Astrocyte (in vitro differentiated cells and primary cell): ENCODE measurements around the gene AIF1. TPM values are rescaled to one million over a fixed set of nuclear protein-coding genes. Genes with fewer than 3 reads are reported as not detected.

Experiments
- DNase-seq: peaks from one replicate; pipeline ENCODE4 v3.0.0-alpha.2; 2010; ENCODE audit warnings: low read depth
- FAIRE-seq: peaks from 2 replicates; lab custom pipeline; 2011; peaks lifted over from hg19 to GRCh38; lab: Jason Lieb, UNC
- H2AFZ ChIP-seq: 2 replicates; pipeline ENCODE4 v1.6.0; 2012; ENCODE audit warnings: low read depth, low read length, inconsistent platforms
- H3K27ac ChIP-seq: 2 replicates; pipeline ENCODE4 v1.5.1; 2011; ENCODE audit warnings: low read depth, low read length, inconsistent platforms
- H3K27me3 ChIP-seq: 2 replicates; pipeline ENCODE4 v1.6.0; 2011; ENCODE audit warnings: low read length, inconsistent platforms; ENCODE audit not compliant: insufficient read depth
- H3K36me3 ChIP-seq: 2 replicates; pipeline ENCODE4 v1.5.1; 2011; ENCODE audit warnings: low read length, inconsistent platforms; ENCODE audit not compliant: insufficient read depth
- H3K4me1 ChIP-seq: 2 replicates; pipeline ENCODE4 v1.5.1; 2011; ENCODE audit warnings: low read length, inconsistent platforms; ENCODE audit not compliant: insufficient read depth
- H3K4me2 ChIP-seq: 2 replicates; pipeline ENCODE4 v1.6.0; 2012; ENCODE audit warnings: low read length, inconsistent platforms
- H3K4me3 ChIP-seq: 2 replicates; pipeline ENCODE4 v1.5.1; 2011; ENCODE audit warnings: low read depth, mild to moderate bottlenecking, low read length, inconsistent platforms; ENCODE audit not compliant: insufficient read depth
- H3K79me2 ChIP-seq: 2 replicates; pipeline ENCODE4 v1.6.0; 2012; ENCODE audit warnings: mild to moderate bottlenecking, low read length, inconsistent platforms; ENCODE audit not compliant: insufficient read depth
- H3K9ac ChIP-seq: 2 replicates; pipeline ENCODE4 v1.6.0; 2012; ENCODE audit warnings: mild to moderate bottlenecking, low read length, inconsistent platforms
- H3K9me3 ChIP-seq: 2 replicates; pipeline ENCODE4 v1.5.1; 2012; ENCODE audit warnings: low read depth, mild to moderate bottlenecking, low read length, inconsistent platforms; ENCODE audit not compliant: insufficient read depth
- H4K20me1 ChIP-seq: 2 replicates; pipeline ENCODE4 v1.6.0; 2012; ENCODE audit warnings: low read length, inconsistent platforms; ENCODE audit not compliant: insufficient read depth
- H3K27ac Mint-ChIP-seq: one replicate; pipeline ENCODE4 v1.8.0; 2021; ENCODE audit warnings: mild to moderate bottlenecking, mixed read lengths; ENCODE audit not compliant: unreplicated experiment
- H3K27me3 Mint-ChIP-seq: one replicate; pipeline ENCODE4 v1.8.0; 2021; ENCODE audit warnings: low read depth, mixed read lengths; ENCODE audit not compliant: unreplicated experiment
- H3K36me3 Mint-ChIP-seq: one replicate; pipeline ENCODE4 v1.8.0; 2021; ENCODE audit warnings: low read depth, mixed read lengths; ENCODE audit not compliant: unreplicated experiment
- H3K4me1 Mint-ChIP-seq: one replicate; pipeline ENCODE4 v1.8.0; 2021; ENCODE audit warnings: low read depth, mixed read lengths; ENCODE audit not compliant: unreplicated experiment
- H3K4me3 Mint-ChIP-seq: one replicate; pipeline ENCODE4 v1.8.0; 2021; ENCODE audit warnings: mild to moderate bottlenecking, moderate library complexity, mixed read lengths; ENCODE audit not compliant: unreplicated experiment
- H3K9me3 Mint-ChIP-seq: one replicate; pipeline ENCODE4 v1.8.0; 2021; ENCODE audit warnings: mild to moderate bottlenecking, mixed read lengths; ENCODE audit not compliant: unreplicated experiment
- CTCF ChIP-seq: IDR thresholded peaks from 2 replicates; pipeline ENCODE4 v1.5.1; 2011; ENCODE audit warnings: low read depth, mild to moderate bottlenecking, inconsistent platforms, low read length, moderate library complexity; ENCODE audit not compliant: insufficient read depth
- EZH2 ChIP-seq: IDR thresholded peaks from 2 replicates; pipeline ENCODE4 v1.6.1; 2012; ENCODE audit warnings: mild to moderate bottlenecking, low read length, inconsistent platforms; ENCODE audit not compliant: insufficient read depth
- total RNA-seq: library from RNA; stranded (reverse); gene quantifications from 2 replicates; pipeline ENCODE4 v1.2.1, GENCODE V29; 2021

AIF1 gene
- total RNA-seq, 1 donor from 2014 or later, result not detected

GRCh38 chr6:31575952-31576685 is 38.9 kb upstream of the AIF1 start:
- peaks cover 27% of the 10 kb centered on the region for H3K27me3 Mint-ChIP-seq
- H3K36me3 Mint-ChIP-seq, result no peaks in the 10 kb centered on the region
- H3K4me3 ChIP-seq, result no peak overlapping the region
- H2AFZ ChIP-seq, result no peak overlapping the region
- no peak overlapping the region for H3K4me2 ChIP-seq
- H3K9ac ChIP-seq, result no peak overlapping the region
- H3K27ac ChIP-seq, result no peak overlapping the region
- peaks cover 3% of the 10 kb centered on the region for H3K27me3 ChIP-seq
- H3K9me3 ChIP-seq, result no peaks in the 10 kb centered on the region
- FAIRE-seq (no peak), DNase-seq (no peak)
- H3K79me2 ChIP-seq, result no peaks in the 10 kb centered on the region
- H3K4me1 ChIP-seq, result peaks cover 5% of the 10 kb centered on the region
- no peaks in the 10 kb centered on the region for H3K36me3 ChIP-seq
- TF ChIP-seq CTCF, result no peak
- TF ChIP-seq EZH2, result no peak
- H3K9me3 Mint-ChIP-seq, result no peaks in the 10 kb centered on the region
- no peaks in the 10 kb centered on the region for H4K20me1 ChIP-seq
- H3K27ac Mint-ChIP-seq, result no peak overlapping the region
- H3K4me3 Mint-ChIP-seq, result peak overlapping the region; percentile 40
- peaks cover 12% of the 10 kb centered on the region for H3K4me1 Mint-ChIP-seq

GRCh38 chr6:31576897-31577578 is 38.0 kb upstream of the AIF1 start:
- no peaks in the 10 kb centered on the region for H3K36me3 ChIP-seq
- no peak overlapping the region for H3K4me2 ChIP-seq
- Mint-ChIP-seq H3K27ac (no peak overlapping the region), H3K27me3 (peaks cover 21% of the 10 kb centered on the region), H3K4me1 (peaks cover 12% of the 10 kb centered on the region), H3K9me3 (no peaks in the 10 kb centered on the region), H3K36me3 (no peaks in the 10 kb centered on the region), H3K4me3 (no peak overlapping the region)
- no peak overlapping the region for H3K4me3 ChIP-seq
- peaks cover 3% of the 10 kb centered on the region for H3K27me3 ChIP-seq
- H3K9me3 ChIP-seq, result no peaks in the 10 kb centered on the region
- DNase-seq, result no peak
- no peak for TF ChIP-seq EZH2
- no peak for TF ChIP-seq CTCF
- no peaks in the 10 kb centered on the region for H3K79me2 ChIP-seq
- H2AFZ ChIP-seq, result no peak overlapping the region
- H3K27ac ChIP-seq, result no peak overlapping the region
- no peak for FAIRE-seq
- no peak overlapping the region for H3K9ac ChIP-seq
- peaks cover 11% of the 10 kb centered on the region for H3K4me1 ChIP-seq
- no peaks in the 10 kb centered on the region for H4K20me1 ChIP-seq

- no peak overlapping the region for H3K4me2 ChIP-seq
- H3K4me3 ChIP-seq, result no peak overlapping the region
- H3K4me1 Mint-ChIP-seq, result peaks cover 15% of the 10 kb centered on the region
- FAIRE-seq (no peak), DNase-seq (no peak)
- peaks cover 3% of the 10 kb centered on the region for H3K27me3 ChIP-seq
- H3K4me1 ChIP-seq, result peaks cover 11% of the 10 kb centered on the region
- H3K9ac ChIP-seq, result no peak overlapping the region
- no peak overlapping the region for H3K27ac Mint-ChIP-seq
- no peak overlapping the region for H3K4me3 Mint-ChIP-seq
- TF ChIP-seq CTCF, result no peak
- no peak for TF ChIP-seq EZH2
- H2AFZ ChIP-seq, result no peak overlapping the region
- no peak overlapping the region for H3K27ac ChIP-seq
- H3K36me3 Mint-ChIP-seq, result no peaks in the 10 kb centered on the region
- no peaks in the 10 kb centered on the region for H3K9me3 ChIP-seq
- no peaks in the 10 kb centered on the region for H4K20me1 ChIP-seq
- peaks cover 18% of the 10 kb centered on the region for H3K27me3 Mint-ChIP-seq
- H3K9me3 Mint-ChIP-seq, result no peaks in the 10 kb centered on the region
- H3K79me2 ChIP-seq, result no peaks in the 10 kb centered on the region
- no peaks in the 10 kb centered on the region for H3K36me3 ChIP-seq
Observed at GRCh38 chr6:31577579-31577966, 37.5 kb upstream of the AIF1 start.
